Stimulated activated CD4-positive, alpha-beta T cell treated with anti-CD3 and anti-CD28 coated beads, Interleukin-4, amount 100 ng/mL, for 24 hours (primary cell): ENCODE measurements around the gene HINFP.
"Not testable (repeated sequence)": the region's sequence is repeated elsewhere in the genome, so short reads cannot be mapped to it uniquely, and the experiment has no call there.

Experiments
- DNase-seq: peaks from one replicate; pipeline ENCODE4 v3.0.0-alpha.2; 2020

Gene HINFP

GRCh38 chr11:119100994-119101758 lies 20.2 kb upstream of the HINFP start:
- DNase-seq, result peak; percentile 25

DNA sequence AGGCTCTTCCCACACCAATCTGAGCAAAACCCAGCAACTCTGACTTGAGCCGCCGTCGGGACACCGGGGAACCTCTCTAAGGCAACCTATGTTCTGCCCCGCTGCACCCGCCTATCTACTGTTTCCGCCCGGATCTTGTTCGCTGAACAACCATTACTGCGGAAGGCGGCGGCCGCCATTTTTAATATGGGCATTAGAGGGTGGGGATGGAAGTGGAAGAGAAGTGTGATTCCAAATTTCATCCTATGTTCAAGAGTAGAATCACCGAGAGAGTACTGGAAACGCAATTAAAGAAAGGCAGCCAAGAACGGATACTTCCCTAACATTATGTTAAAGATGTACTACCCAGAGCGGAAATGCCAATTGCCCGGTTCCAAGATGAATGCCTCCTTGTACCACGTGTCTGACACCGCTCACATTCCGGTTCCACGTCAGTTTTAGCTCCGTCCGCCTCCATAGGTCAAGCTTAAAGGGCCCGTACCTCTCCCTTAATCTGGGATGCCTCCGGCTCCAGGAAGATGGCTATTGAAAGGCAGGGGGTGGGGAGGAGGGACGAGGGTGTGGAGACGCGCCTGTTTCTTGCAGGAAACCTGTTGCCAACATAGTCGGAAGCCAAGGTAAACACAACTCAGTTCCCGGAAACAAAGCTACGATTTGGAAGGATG lies 19.5 kb upstream of the HINFP start, which contains the start of gene DPAGT1:
TSS of gene DPAGT1 (minus strand) at position 95 of the 665 bp plus-strand sequence. CDS start 198 bp downstream, outside the sequence.
- DNase-seq, result peak; percentile 90

DNA sequence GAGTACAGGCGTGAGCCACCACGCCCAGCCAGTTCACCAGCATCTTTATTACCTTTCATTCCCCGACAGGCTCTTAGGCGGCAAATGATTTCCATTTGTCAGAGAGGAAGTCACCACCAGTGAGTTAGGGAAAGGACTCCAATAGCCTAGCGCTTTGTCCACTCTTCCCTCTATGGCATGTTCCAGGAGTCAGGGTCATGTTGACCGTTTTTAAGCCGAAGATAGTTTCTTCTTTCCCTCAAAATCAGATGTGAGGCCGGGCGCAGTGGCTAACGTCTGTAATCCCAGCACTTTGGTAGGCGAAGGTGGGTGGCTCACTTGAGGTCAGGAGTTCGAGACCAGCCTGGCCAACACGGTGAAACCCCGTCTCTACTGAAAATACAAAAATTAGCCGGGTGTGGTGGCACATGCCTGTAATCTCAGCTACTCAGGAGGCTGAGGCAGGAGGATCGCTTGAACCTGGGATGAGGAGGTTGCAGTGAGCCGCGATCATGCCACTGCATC lies 18.2 kb upstream of the HINFP start:
- DNase-seq, result not testable (repeated sequence)

GRCh38 chr11:119103793-119104192 lies 17.6 kb upstream of the HINFP start:
- no peak for DNase-seq

- peak; percentile 87 for DNase-seq
Observed at GRCh38 chr11:119106564-119107537, 14.5 kb upstream of the HINFP start, which contains the start of gene C2CD2L. Gene C2CD2L, plus strand, starts transcription at chr11:119107344. Its CDS starts 398 bp downstream, at chr11:119107742.

DNA sequence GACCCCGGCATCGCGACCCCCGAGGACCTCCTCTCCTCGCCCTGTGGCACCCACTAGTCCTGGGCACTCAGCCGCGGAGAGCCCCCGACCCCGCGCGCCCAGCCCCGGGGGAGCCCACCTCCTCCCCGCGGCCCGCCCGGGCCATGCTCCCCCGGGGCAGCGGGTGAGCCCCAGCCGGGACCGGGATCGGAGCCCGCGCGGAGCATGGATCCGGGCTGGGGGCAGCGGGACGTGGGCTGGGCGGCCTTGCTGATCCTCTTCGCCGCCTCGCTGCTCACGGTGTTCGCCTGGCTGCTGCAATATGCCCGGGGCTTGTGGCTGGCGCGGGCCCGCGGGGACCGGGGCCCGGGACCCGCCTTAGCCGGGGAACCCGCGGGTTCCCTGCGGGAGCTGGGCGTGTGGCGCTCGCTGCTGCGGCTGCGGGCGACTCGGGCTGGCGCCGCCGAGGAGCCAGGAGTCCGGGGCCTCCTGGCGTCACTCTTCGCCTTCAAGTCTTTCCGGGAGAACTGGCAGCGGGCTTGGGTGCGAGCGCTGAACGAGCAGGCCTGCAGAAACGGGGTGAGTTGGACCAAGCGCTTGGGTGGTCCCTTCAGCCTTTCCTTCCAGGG lies 13.7 kb upstream of the HINFP start:
- DNase-seq, result no peak

- no peak for DNase-seq
Observed at GRCh38 chr11:119108146-119108856, 13.1 kb upstream of the HINFP start.

- no peak for DNase-seq
Observed at GRCh38 chr11:119108857-119109221, 12.5 kb upstream of the HINFP start.

GRCh38 chr11:119109843-119110242 lies 11.5 kb upstream of the HINFP start:
- no peak for DNase-seq

- DNase-seq, result no peak
Observed at GRCh38 chr11:119110439-119110838, 10.9 kb upstream of the HINFP start.

DNA sequence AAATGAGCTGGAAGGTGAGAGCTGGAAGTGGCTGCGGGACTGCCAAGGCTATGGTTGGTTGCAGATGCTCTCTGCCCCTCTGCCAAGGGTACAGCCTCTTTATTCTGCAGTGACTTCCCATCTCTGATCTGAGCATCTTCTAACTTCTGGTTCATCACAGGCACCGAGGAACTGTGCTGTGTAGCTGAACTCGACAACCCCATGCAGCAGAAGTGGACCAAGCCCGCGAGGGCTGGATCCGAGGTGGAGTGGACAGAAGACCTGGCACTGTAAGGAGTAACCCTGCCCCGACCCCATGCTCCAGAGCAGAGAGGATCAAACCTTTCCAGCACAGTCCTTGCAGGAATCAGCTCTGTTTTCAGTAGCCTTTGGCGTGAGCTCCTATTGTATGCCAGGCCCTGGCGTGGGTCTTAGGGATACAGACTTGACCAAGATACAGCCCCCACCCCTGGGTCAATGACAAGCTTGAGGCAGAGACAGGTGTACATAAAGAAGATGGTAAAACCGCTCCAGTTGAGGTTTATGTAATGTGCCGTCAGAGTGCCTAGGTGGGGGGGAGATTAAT lies 9.9 kb upstream of the HINFP start:
- DNase-seq, result no peak

- no peak for DNase-seq
Observed at GRCh38 chr11:119112314-119113020, 8.9 kb upstream of the HINFP start.

- no peak for DNase-seq
Observed at GRCh38 chr11:119113716-119114115, 7.7 kb upstream of the HINFP start.

DNA sequence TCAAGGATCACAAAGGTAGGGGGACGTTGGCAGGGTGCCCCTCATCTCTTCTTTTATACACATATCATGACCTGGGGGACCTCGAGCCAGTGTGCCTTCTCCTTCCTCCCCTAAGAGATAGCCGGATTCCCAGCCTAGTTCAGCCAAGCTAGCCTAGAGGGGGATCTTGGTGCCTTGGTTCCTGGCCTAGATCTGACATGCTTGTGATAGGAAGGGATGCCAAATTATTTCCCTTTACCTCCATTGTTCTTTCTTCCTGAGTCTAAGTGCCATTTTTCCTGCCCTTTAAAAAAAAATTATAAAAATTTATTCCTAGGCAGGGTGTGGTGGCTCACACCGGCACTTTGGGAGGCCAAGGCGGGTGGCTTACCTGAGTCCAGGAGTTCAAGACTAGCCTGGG lies 7.0 kb upstream of the HINFP start:
- DNase-seq, result no peak

DNA sequence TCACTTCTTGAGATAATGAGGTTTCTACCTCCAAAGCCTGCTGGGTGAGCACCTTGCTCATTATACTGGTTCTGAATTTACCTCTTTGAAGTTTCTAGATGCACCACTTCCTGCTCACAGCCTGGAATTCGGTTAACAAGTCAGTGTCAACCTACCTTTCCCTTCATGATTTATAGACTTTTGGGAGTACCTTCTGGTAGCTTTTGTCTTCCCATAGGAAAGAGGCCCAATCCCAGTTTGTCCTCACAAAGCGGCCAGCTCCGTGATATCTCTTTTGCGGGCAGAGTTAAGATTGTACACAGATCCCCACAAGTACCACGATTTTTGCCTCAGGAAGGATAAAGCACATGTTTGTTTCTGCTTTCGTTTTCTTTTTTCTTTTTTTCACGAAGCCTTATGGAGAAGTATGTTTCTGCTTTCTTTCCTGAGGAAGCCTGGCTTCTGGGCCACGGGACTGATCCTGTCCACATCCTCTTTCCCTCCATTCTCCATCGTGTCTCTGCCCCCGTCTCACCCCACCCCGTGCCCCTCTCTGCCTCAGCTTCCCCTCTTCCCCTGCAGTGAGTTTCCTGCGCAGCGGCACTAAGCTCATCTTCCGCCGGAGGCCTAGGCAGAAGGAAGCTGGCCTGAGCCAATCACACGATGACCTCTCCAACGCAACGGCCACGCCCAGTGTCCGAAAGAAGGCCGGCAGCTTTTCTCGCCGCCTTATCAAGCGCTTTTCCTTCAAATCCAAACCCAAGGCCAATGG lies 5.7 kb upstream of the HINFP start:
- DNase-seq, result no peak

DNA sequence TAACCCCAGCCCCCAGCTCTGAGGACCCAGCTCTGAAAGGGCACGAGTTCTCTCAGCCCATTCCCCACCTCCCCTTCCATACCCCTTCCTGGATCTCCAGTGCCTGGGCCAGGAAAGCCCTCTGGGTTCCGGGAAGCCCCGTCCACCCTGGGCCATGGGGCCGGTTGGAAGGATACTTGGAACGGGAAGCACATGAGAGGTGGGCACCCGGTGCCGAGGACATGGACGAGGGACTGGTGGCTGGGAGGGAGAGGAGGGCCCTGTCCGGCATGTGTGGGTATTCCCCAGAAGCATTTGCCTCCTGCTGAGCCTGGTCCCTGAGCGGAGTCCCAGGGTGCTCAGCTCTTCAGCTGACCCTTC lies 5.2 kb upstream of the HINFP start:
- DNase-seq, result no peak

- DNase-seq, result no peak
Observed at GRCh38 chr11:119116601-119117000, 4.8 kb upstream of the HINFP start.

- DNase-seq, result no peak
Observed at GRCh38 chr11:119117004-119117706, 4.2 kb upstream of the HINFP start.

- DNase-seq, result no peak
Observed at GRCh38 chr11:119118227-119118626, 3.2 kb upstream of the HINFP start.
